ENCODE results near the gene ETV5. TPM values are rescaled to one million over a fixed set of nuclear protein-coding genes. Genes with fewer than 3 reads are reported as not detected.

ETV5 gene
- polyA plus RNA-seq, 1 experiment: 24.1 TPM

DNA sequence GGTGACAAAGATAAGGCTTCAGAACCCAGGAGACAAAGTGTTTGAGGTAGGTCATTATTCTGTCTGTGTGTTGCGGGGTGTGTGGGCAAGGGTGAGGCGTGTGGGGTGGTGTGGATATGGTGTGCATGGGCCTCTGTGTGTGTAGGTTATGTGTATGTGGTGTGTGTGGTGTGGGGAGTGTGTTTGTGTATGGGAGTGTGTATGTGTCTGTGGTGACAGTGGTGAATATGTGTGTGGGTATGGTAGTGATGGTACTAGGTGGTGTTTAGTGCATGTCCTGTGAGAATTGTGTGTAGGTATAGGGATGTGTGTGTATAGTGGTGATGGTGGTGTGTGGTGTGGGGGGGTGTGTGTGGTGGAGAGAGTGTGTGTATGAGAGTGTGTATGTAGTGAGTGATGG, 16.2 kb upstream of the ETV5 start:
- Histone ChIP-seq H3K4me3 (ENCODE audit: low read depth, low read length) (no peak overlapping the region), H3K27me3 (ENCODE audit: control insufficient read depth, insufficient read depth, low read length) (no peaks in the 10 kb centered on the region; the same call in 1 of the 2 replicates), H3K36me3 (ENCODE audit: control insufficient read depth, insufficient read depth, low read length) (no peaks in the 10 kb centered on the region)
- CTCF ChIA-PET: no interaction called here
- no peak for DNase-seq (ENCODE audit: low read depth)
- TF ChIP-seq, protein P1, sequence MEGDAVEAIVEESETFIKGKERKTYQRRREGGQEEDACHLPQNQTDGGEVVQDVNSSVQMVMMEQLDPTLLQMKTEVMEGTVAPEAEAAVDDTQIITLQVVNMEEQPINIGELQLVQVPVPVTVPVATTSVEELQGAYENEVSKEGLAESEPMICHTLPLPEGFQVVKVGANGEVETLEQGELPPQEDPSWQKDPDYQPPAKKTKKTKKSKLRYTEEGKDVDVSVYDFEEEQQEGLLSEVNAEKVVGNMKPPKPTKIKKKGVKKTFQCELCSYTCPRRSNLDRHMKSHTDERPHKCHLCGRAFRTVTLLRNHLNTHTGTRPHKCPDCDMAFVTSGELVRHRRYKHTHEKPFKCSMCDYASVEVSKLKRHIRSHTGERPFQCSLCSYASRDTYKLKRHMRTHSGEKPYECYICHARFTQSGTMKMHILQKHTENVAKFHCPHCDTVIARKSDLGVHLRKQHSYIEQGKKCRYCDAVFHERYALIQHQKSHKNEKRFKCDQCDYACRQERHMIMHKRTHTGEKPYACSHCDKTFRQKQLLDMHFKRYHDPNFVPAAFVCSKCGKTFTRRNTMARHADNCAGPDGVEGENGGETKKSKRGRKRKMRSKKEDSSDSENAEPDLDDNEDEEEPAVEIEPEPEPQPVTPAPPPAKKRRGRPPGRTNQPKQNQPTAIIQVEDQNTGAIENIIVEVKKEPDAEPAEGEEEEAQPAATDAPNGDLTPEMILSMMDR (IDR thresholded peaks at IDR 0.05; ENCODE audit: insufficient read depth, low read depth, low read length): no peak
- POLR2A ChIA-PET: no interaction called here

DNA sequence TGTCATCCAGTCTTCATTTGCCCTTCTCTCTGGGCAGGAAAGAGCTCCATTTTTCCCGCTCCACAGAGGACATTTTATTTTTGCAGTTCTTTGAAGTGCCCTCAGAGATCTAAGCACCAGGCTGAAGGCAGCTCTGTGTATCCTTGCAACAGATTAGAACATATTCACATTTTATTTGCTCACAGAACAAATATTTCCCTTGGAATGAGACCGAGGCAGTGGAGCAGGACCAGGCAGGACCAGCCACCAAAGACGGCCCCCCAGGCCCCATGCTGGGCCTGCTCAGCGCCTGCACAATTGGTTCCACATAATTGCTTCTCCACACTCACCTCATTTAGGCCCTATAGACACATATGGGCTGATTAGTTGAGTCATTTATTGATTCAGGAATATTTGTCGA, 15.7 kb upstream of the ETV5 start:
- TF ChIP-seq, protein P1 (IDR thresholded peaks at IDR 0.05; ENCODE audit: insufficient read depth, low read depth, low read length): no peak
- Histone ChIP-seq H3K36me3 (ENCODE audit: control insufficient read depth, insufficient read depth, low read length) (no peaks in the 10 kb centered on the region), H3K27me3 (ENCODE audit: control insufficient read depth, insufficient read depth, low read length) (no peaks in the 10 kb centered on the region; the same call in 1 of the 2 replicates), H3K4me3 (ENCODE audit: low read depth, low read length) (no peak overlapping the region)
- DNase-seq (ENCODE audit: low read depth): no peak
- CTCF ChIA-PET: no interaction called here
- POLR2A ChIA-PET: no interaction called here

DNA sequence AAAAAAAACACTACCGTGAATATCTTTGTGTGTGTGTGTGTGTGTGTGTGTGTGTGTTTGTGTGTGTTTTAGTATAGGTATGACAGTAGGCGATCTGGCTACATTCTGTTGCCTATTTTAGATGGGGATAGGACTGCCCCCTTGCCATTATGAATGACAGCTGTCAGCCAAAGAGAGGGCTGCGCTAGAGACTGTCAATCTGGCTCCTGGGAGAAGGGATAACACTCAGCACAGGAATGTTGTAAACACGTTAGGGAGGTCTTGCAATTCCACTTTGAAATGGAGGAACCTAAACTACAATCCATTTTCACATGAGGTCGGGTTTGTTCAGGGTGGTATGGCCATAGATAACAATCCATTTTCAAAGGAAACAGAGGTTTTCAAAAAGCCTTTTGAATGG, 14.1 kb upstream of the ETV5 start:
- POLR2A ChIA-PET: no interaction called here
- peaks cover 3% of the 10 kb centered on the region; the same call in 1 of the 2 replicates for H3K27me3 ChIP-seq (ENCODE audit: control insufficient read depth, insufficient read depth, low read length)

DNA sequence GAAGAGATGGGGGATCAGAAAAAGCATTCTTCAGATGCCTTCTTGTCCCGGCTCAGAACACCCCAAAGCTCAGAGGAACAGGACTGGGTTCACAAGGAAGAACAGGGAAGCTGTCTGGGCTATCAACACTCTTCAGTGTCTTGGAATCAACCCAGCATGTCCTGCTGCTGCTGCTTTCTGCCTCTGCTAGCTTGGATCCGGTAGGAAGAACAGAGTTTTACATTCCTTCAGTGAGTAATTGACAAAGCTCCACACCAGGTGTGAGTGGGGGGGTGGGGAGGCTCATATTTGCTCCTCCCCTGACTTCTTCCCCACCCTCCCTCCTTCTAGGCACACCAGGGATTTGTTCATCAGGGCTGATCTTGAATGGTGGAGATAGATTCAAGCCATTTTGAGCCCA, 13.1 kb upstream of the ETV5 start:
- TF ChIP-seq, protein P1 (IDR thresholded peaks at IDR 0.05; ENCODE audit: insufficient read depth, low read depth, low read length): no peak

More for the DNA sequence above, 14.1 kb upstream of the ETV5 start:
- no peak overlapping the region for H3K4me3 ChIP-seq (ENCODE audit: low read depth, low read length)
- DNase-seq (ENCODE audit: low read depth): no peak
- CTCF ChIA-PET: no interaction called here
- H3K36me3 ChIP-seq (ENCODE audit: control insufficient read depth, insufficient read depth, low read length): no peaks in the 10 kb centered on the region
- TF ChIP-seq, protein P1 (IDR thresholded peaks at IDR 0.05; ENCODE audit: insufficient read depth, low read depth, low read length): no peak

DNA sequence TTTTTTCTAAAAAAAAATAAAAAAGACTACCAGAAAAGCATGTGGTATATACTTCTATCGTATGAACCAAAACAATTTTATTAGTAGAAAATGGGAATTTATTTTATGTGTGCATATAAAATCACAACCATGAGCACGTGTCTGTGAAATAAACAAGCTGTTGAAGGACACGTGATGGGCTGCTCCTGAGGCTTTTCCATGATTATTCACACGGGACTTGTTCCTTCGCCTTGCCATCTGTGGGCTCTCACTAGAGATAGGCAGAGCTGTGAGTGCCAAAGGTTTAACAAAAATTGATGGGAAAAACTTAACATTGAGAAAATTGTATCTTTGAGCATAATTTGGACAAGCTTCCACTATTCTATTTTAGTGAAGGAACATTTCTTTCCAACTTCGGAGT, 12.4 kb upstream of the ETV5 start:
- peaks cover 3% of the 10 kb centered on the region; the same call in 1 of the 2 replicates for H3K27me3 ChIP-seq (ENCODE audit: control insufficient read depth, insufficient read depth, low read length)
- H3K4me3 ChIP-seq (ENCODE audit: low read depth, low read length): no peak overlapping the region
- ChIA-PET CTCF (interaction anchor here (1.2 kb wide), 1 partner anchor 11 kb away, joined by 3 read pairs; no protein-coding TSS in a partner anchor), POLR2A (no interaction called here)
- H3K36me3 ChIP-seq (ENCODE audit: control insufficient read depth, insufficient read depth, low read length): no peaks in the 10 kb centered on the region
- DNase-seq (ENCODE audit: low read depth): no peak
- TF ChIP-seq, protein P1 (IDR thresholded peaks at IDR 0.05; ENCODE audit: insufficient read depth, low read depth, low read length): no peak

More for the DNA sequence above, 13.1 kb upstream of the ETV5 start:
- H3K36me3 ChIP-seq (ENCODE audit: control insufficient read depth, insufficient read depth, low read length): no peaks in the 10 kb centered on the region
- ChIA-PET POLR2A (no interaction called here), CTCF (interaction anchor here (0.7 to 1.2 kb wide), 2 partner anchors 12 to 44 kb away, joined by 3 read pairs; no protein-coding TSS in a partner anchor)
- peaks cover 3% of the 10 kb centered on the region; the same call in 1 of the 2 replicates for H3K27me3 ChIP-seq (ENCODE audit: control insufficient read depth, insufficient read depth, low read length)
- no peak for DNase-seq (ENCODE audit: low read depth)
- H3K4me3 ChIP-seq (ENCODE audit: low read depth, low read length): no peak overlapping the region

Measured in BJ (cell line).